ENCODE measurements around the gene TMEM214. TPM values are rescaled to one million over a fixed set of nuclear protein-coding genes. Genes with fewer than 3 reads are reported as not detected.

The TMEM214 gene
- total RNA-seq, 1 experiment from 2014 or later = 55.3 TPM

DNA sequence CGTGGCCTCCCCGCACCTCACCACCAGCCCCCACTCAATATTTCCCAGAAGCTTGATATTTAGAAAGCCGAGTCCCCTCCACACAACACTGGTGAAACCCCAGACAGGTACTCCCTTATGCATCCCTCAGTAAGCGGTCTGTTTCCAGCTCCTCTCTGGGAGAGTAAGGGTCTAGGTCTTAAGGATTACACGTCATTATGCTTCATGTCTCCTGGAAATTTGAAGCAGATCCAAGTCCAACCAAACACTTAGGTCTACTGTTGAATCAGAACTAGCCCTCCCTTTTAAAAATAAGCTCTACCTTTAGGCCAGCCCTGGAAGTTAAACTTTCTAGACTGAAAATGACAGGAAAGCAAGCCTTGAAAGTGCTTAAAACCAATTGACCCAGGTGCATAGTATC lies 40.2 kb downstream of the TMEM214 start:
- Histone ChIP-seq H2BK5ac (ENCODE audit: insufficient read length, low read length) (no peak overlapping the region), H3K4me1 (ENCODE audit: insufficient read depth, low read length) (no peaks in the 10 kb centered on the region), H4K91ac (ENCODE audit: insufficient read length, low read depth, low read length) (no peak overlapping the region), H3K79me2 (ENCODE audit: insufficient read depth, low read length) (peaks cover 5% of the 10 kb centered on the region; the same call in 1 of the 2 replicates), H3K27ac (ENCODE audit: insufficient read length, low read depth, low read length) (no peak overlapping the region), H3K4me2 (ENCODE audit: insufficient read depth, insufficient read length, low read length) (peak overlapping the region; percentile 90), H3K27me3 (ENCODE audit: insufficient read depth, low read length) (no peaks in the 10 kb centered on the region), H3K4ac (ENCODE audit: low read depth, low read length) (no peak overlapping the region), H3K14ac (ENCODE audit: insufficient read depth, low read length) (no peak overlapping the region), H2BK12ac (ENCODE audit: insufficient read length, low read depth, low read length) (no peak overlapping the region), H2AFZ (ENCODE audit: low read length) (no peak overlapping the region), H3K18ac (ENCODE audit: insufficient read length, low read depth, low read length) (no peak overlapping the region), H4K20me1 (ENCODE audit: control insufficient read depth, insufficient read depth, insufficient read length) (no peaks in the 10 kb centered on the region), H2BK120ac (ENCODE audit: low read depth, low read length, poor library complexity, severe bottlenecking) (no peak overlapping the region), H2BK20ac (ENCODE audit: low read depth, low read length, poor library complexity, severe bottlenecking) (no peak overlapping the region), H3K23ac (ENCODE audit: insufficient read length, low read depth, low read length) (no peak overlapping the region), H2AK5ac (ENCODE audit: insufficient read length, low read length) (no peak overlapping the region), H3K23me2 (ENCODE audit: insufficient read length, low read depth, low read length, poor library complexity, severe bottlenecking) (peaks cover 12% of the 10 kb centered on the region), H3K9me3 (ENCODE audit: control insufficient read depth, low read depth, low read length) (no peaks in the 10 kb centered on the region), H3K9ac (ENCODE audit: extremely low read depth, insufficient read length, low read length) (no peak overlapping the region), H4K5ac (ENCODE audit: insufficient read length, low read depth, low read length) (no peak overlapping the region), H3K79me1 (ENCODE audit: insufficient read depth, low read depth, low read length, poor library complexity, severe bottlenecking) (peaks cover 2% of the 10 kb centered on the region), H3T11ph (ENCODE audit: low read length) (no peak overlapping the region), H3K56ac (ENCODE audit: insufficient read length, low read depth, low read length) (no peak overlapping the region), H2BK15ac (ENCODE audit: low read depth, low read length) (no peak overlapping the region), H4K8ac (replicated peaks; ENCODE audit: insufficient read length, low read depth, low read length) (no peak overlapping the region)
- Mint-ChIP-seq H3K27ac (peak overlapping the region in 1 of 3 experiments; percentile 91; a peak in 1 of 7 replicates), H3K27me3 (ENCODE audit: low read depth) (peaks cover 19% of the 10 kb centered on the region), H3K4me1 (peaks cover 19 to 24% of the 10 kb centered on the region in 2 experiments), H3K9me3 (no peaks in the 10 kb centered on the region; a peak in 1 of 5 replicates), H3K4me3 (peak overlapping the region; percentile 85 to 94), H3K36me3 (ENCODE audit: insufficient read depth in 1 of 3, low read depth in 3 of 3) (peaks cover 14 to 30% (median 28%) of the 10 kb centered on the region in 3 experiments; a peak in 6 of 7 replicates)
- no CpG with 5 or more reads among the region's 5 CpGs for WGBS (ENCODE audit: extremely low coverage, insufficient read length, low lambda C conversion rate)
- no peak for DNase-seq
- TF ChIP-seq, protein P1, sequence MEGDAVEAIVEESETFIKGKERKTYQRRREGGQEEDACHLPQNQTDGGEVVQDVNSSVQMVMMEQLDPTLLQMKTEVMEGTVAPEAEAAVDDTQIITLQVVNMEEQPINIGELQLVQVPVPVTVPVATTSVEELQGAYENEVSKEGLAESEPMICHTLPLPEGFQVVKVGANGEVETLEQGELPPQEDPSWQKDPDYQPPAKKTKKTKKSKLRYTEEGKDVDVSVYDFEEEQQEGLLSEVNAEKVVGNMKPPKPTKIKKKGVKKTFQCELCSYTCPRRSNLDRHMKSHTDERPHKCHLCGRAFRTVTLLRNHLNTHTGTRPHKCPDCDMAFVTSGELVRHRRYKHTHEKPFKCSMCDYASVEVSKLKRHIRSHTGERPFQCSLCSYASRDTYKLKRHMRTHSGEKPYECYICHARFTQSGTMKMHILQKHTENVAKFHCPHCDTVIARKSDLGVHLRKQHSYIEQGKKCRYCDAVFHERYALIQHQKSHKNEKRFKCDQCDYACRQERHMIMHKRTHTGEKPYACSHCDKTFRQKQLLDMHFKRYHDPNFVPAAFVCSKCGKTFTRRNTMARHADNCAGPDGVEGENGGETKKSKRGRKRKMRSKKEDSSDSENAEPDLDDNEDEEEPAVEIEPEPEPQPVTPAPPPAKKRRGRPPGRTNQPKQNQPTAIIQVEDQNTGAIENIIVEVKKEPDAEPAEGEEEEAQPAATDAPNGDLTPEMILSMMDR (conservative IDR thresholded peaks at IDR 0.05) = no peak
